A549 (cell line): ENCODE data around the gene NOSTRIN. TPM values are rescaled to one million over a fixed set of nuclear protein-coding genes. Genes with fewer than 3 reads are reported as not detected.

Source experiments
- ATAC-seq, 2 experiments: fragments of 200-7000 bp in 1 of 2; fragments of >200 bp in 1 of 2; cut with Nextera tagmentation in 1 of 2; cut with Tn5 transposase in 1 of 2; 3 replicates each; pipeline versions ENCODE4 v1.8.0 to v1.9.1; 2018 to 2020; ENCODE audit warnings: mild to moderate bottlenecking in 1 of 2, moderate library complexity in 1 of 2
- CTCF ChIA-PET: fragments of 300-600 bp; sonication (Branson Sonifier 250); formaldehyde crosslinking; extraction: SDS; loops from one replicate; lab custom pipeline; 2021; ENCODE audit warnings: antibody characterized with exemption, inconsistent platforms; lab: Yijun Ruan, JAX
- POLR2A ChIA-PET: fragments of 350-600 bp; formaldehyde crosslinking; extraction: SDS; loops from one replicate; lab custom pipeline; 2021; ENCODE audit warnings: antibody characterized with exemption, inconsistent platforms; lab: Yijun Ruan, JAX
- DNase-seq, 2 experiments: peaks; one replicate each; pipeline versions ENCODE4 v3.0.0 to v3.0.0-alpha.2; 2011 to 2016; ENCODE audit warnings: low read depth in 1 of 2, low spot score in 1 of 2
- FAIRE-seq: peaks from 2 replicates; lab custom pipeline; 2011; peaks lifted over from hg19 to GRCh38; lab: Jason Lieb, UNC
- H3K27ac ChIP-seq, 2 experiments: fragments of >200 bp; sonication (Bioruptor Twin); formaldehyde crosslinking; 3 replicates each; pipeline ENCODE4 v1.5.1; 2016 to 2017
- H3K4me1 ChIP-seq: fragments of >200 bp; sonication (Bioruptor Twin); formaldehyde crosslinking; 3 replicates; pipeline ENCODE4 v1.6.1; 2016
- H3K4me2 ChIP-seq: fragments of >200 bp; sonication (Bioruptor Twin); formaldehyde crosslinking; 3 replicates; pipeline ENCODE4 v1.6.1; 2016
- H3K4me3 ChIP-seq: fragments of >200 bp; sonication (Bioruptor Twin); formaldehyde crosslinking; 3 replicates; pipeline ENCODE4 v1.5.1; 2016
- H3K9me3 ChIP-seq: fragments of >200 bp; sonication (Bioruptor Twin); formaldehyde crosslinking; 3 replicates; pipeline ENCODE4 v1.6.1; 2016
- CBX2 ChIP-seq: fragments of 200-600 bp; sonication (generic); IDR thresholded peaks from 2 replicates; pipeline ENCODE4 v1.6.1; 2016; ENCODE audit warnings: low read depth, mild to moderate bottlenecking, borderline replicate concordance
- CBX8 ChIP-seq: fragments of 200-600 bp; sonication (generic); IDR thresholded peaks from 2 replicates; pipeline ENCODE4 v1.6.1; 2016
- CHD4 ChIP-seq: fragments of 200-600 bp; sonication (generic); IDR thresholded peaks from 2 replicates; pipeline ENCODE4 v1.6.1; 2016; ENCODE audit warnings: antibody characterized with exemption, mild to moderate bottlenecking, borderline replicate concordance
- CTCF ChIP-seq: fragments of >200 bp; sonication (Bioruptor Twin); formaldehyde crosslinking; IDR thresholded peaks from 3 replicates; pipeline ENCODE4 v1.5.1; 2016
- EHMT2 ChIP-seq: fragments of 200-600 bp; sonication (generic); IDR thresholded peaks from 2 replicates; pipeline ENCODE4 v1.6.1; 2016; ENCODE audit warnings: antibody characterized with exemption, low read depth, mild to moderate bottlenecking, moderate library complexity
- ELK1 ChIP-seq: fragments of 150-350 bp; IDR thresholded peaks from 2 replicates; pipeline ENCODE4 v1.6.1; 2014; ENCODE audit warnings: low read depth, mild to moderate bottlenecking, low read length
- ESRRA ChIP-seq: fragments of 150-350 bp; IDR thresholded peaks from 2 replicates; pipeline ENCODE4 v1.6.1; 2014; ENCODE audit warnings: mild to moderate bottlenecking, low read length, borderline replicate concordance
- FOSB ChIP-seq: fragments of 250-450 bp; sonication (Bioruptor Pico); IDR thresholded peaks from 2 replicates; pipeline ENCODE4 v1.5.0; 2020; ENCODE audit warnings: mild to moderate bottlenecking, moderate library complexity
- HDAC2 ChIP-seq: fragments of 200-600 bp; sonication (generic); IDR thresholded peaks from 2 replicates; pipeline ENCODE4 v1.6.1; 2016
- MAX ChIP-seq: IDR thresholded peaks from 2 replicates; pipeline ENCODE4 v1.6.1; 2012
- MAZ ChIP-seq: fragments of 150-350 bp; IDR thresholded peaks from 2 replicates; pipeline ENCODE4 v1.6.1; 2014; ENCODE audit warnings: antibody characterized with exemption, low read depth, low read length, borderline replicate concordance
- MYC ChIP-seq: IDR thresholded peaks from 2 replicates; pipeline ENCODE4 v1.6.1; 2012; ENCODE audit warnings: mild to moderate bottlenecking, inconsistent platforms, low read length, improper control_type of control experiment, borderline replicate concordance
- PBX3 ChIP-seq: IDR thresholded peaks from 2 replicates; pipeline ENCODE4 v1.6.1; 2012
- RAD21 ChIP-seq, 2 experiments: fragments of >200 bp in 1 of 2; sonication (Bioruptor Twin) in 1 of 2; formaldehyde crosslinking in 1 of 2; IDR thresholded peaks in 1 of 2; conservative IDR thresholded peaks in 1 of 2; 2 replicates in 1 of 2; 3 replicates in 1 of 2; pipeline ENCODE4 v1.6.1; 2012 to 2018; ENCODE audit warnings: inconsistent platforms in 1 of 2
- RFX5 ChIP-seq: fragments of 450-650 bp; IDR thresholded peaks from 2 replicates; pipeline ENCODE4 v1.7.1; 2014; ENCODE audit warnings: antibody characterized with exemption, mild to moderate bottlenecking, moderate library complexity
- RNF2 ChIP-seq: fragments of 200-600 bp; sonication (generic); IDR thresholded peaks from 2 replicates; pipeline ENCODE4 v1.6.1; 2016; ENCODE audit warnings: low read depth, mild to moderate bottlenecking, antibody characterized with exemption, moderate library complexity, borderline replicate concordance
- SMC3 ChIP-seq: fragments of >200 bp; sonication (Bioruptor Twin); formaldehyde crosslinking; IDR thresholded peaks from 3 replicates; pipeline ENCODE4 v1.6.1; 2018; ENCODE audit warnings: inconsistent platforms
- SREBF2 ChIP-seq: fragments of 450-650 bp; IDR thresholded peaks from 2 replicates; pipeline ENCODE4 v1.6.1; 2014; ENCODE audit warnings: mild to moderate bottlenecking, moderate library complexity
- TP53 ChIP-seq: fragments of 250-450 bp; sonication (Bioruptor Pico); IDR thresholded peaks from 2 replicates; pipeline ENCODE4 v1.5.0; 2021; ENCODE audit warnings: mild to moderate bottlenecking, moderate library complexity
- ZSCAN20 ChIP-seq: fragments of 250-450 bp; sonication (Bioruptor Pico); IDR thresholded peaks from 2 replicates; pipeline ENCODE4 v1.8.0; 2022; ENCODE audit warnings: mild to moderate bottlenecking, moderate library complexity
- WGBS: methylation state at CpG from one replicate; pipeline ENCODE4 v1.1.6; 2017; ENCODE audit errors: missing lambda C conversion rate; 5-methylcytosine and 5-hydroxymethylcytosine counted together
- polyA plus RNA-seq, 4 experiments: library from polyadenylated mRNA; depleted of rRNA in 3 of 4; stranded (reverse); fragments of >200 nt; fragmentation: RNase III in 1 of 4; extraction: RNeasy Plus Mini Kit Qiagen cat#74134 plus additional on column Dnase treatment in 1 of 4; gene quantifications; 2 replicates in 3 of 4; 3 replicates in 1 of 4; pipeline ENCODE4 v1.2.3, GENCODE V29; 2011 to 2017

Gene NOSTRIN
- polyA plus RNA-seq, 2 of the 4 experiments (the other 2 are of a cell fraction): 2.5 to 11.7 TPM

- no peak for ATAC-seq
- DNase-seq: no peak
- ChIA-PET CTCF (interaction anchor here (1.0 to 2.7 kb wide), 6 partner anchors 11 to 423 kb away, joined by 3 to 19 read pairs (median 4); no protein-coding TSS in a partner anchor), POLR2A (no interaction called here)
- TF ChIP-seq ELK1 (no peak), RFX5 (no peak), CBX2 (no peak), ZSCAN20 (no peak), ESRRA (no peak), PBX3 (no peak), MAZ (no peak)
- FAIRE-seq: no peak
- no peak overlapping the region for H3K4me3 ChIP-seq
- H3K4me2 ChIP-seq: no peak overlapping the region
- H3K9me3 ChIP-seq: no peaks in the 10 kb centered on the region
- no peak overlapping the region for H3K27ac ChIP-seq
- 46% methylated on average over 2 of the region's 2 CpGs for WGBS
- H3K4me1 ChIP-seq: no peaks in the 10 kb centered on the region
Measured at GRCh38 chr2:168773128-168773527, 29.3 kb upstream of the NOSTRIN start.

GRCh38 chr2:168773719-168774521, 28.5 kb upstream of the NOSTRIN start:
- ATAC-seq (peak; percentile 77 to 88; a peak in 5 of 6 replicates), DNase-seq (peak; percentile 13 to 64), FAIRE-seq (no peak)
- ChIA-PET POLR2A (no interaction called here), CTCF (interaction anchor here (1.0 to 2.7 kb wide), 9 partner anchors 11 to 424 kb away, joined by 3 to 19 read pairs (median 4); no protein-coding TSS in a partner anchor)
- 56% methylated on average over 9 of the region's 9 CpGs for WGBS
- H3K27ac ChIP-seq: no peak overlapping the region
- no peak overlapping the region for H3K4me3 ChIP-seq
- H3K9me3 ChIP-seq: no peaks in the 10 kb centered on the region
- H3K4me1 ChIP-seq: no peaks in the 10 kb centered on the region
- H3K4me2 ChIP-seq: no peak overlapping the region
- TF ChIP-seq SMC3: peak; percentile 67
- TF ChIP-seq MAX: peak; percentile 66
- peak; percentile 65 for TF ChIP-seq CTCF
- TF ChIP-seq SREBF2: no peak
- TF ChIP-seq RAD21 (conservative IDR thresholded peaks at IDR 0.05 in 1 of 2, IDR thresholded peaks at IDR 0.05 in 1 of 2): peak; percentile 79 to 80
- no peak for TF ChIP-seq FOSB (CRISPR knock-in tag)
- no peak for TF ChIP-seq EHMT2
- TF ChIP-seq MYC: peak; percentile 74; the same call in 1 of the 2 replicates
- no peak for TF ChIP-seq CBX8
- no peak for TF ChIP-seq MAZ

- CTCF ChIA-PET: no interaction called here
- H3K9me3 ChIP-seq: no peaks in the 10 kb centered on the region
- no peak for DNase-seq
- no peak for TF ChIP-seq TP53 (CRISPR knock-in tag)
- TF ChIP-seq SMC3: no peak
- no peak for TF ChIP-seq RNF2
- no peak for TF ChIP-seq CHD4
- TF ChIP-seq HDAC2: no peak
- POLR2A ChIA-PET: no interaction called here
- no peak overlapping the region for H3K4me2 ChIP-seq
- peaks cover 13% of the 10 kb centered on the region for H3K4me1 ChIP-seq
- WGBS: 0% methylated on average over 1 of the region's 1 CpG
- no peak overlapping the region for H3K27ac ChIP-seq
- no peak overlapping the region for H3K4me3 ChIP-seq
- FAIRE-seq: no peak
- ATAC-seq: no peak
Measured at GRCh38 chr2:168775837-168776236, 26.6 kb upstream of the NOSTRIN start.
